Rectal smooth muscle tissue (tissue), 1 donor: Measurements from ENCODE around the gene CTSW.

Experiments
- H3K27ac ChIP-seq: one replicate; pipeline ENCODE4 v1.7.0; 2013; ENCODE audit warnings: low read depth, low read length, inconsistent platforms
- H3K27me3 ChIP-seq: one replicate; pipeline ENCODE4 v1.7.0; 2013; ENCODE audit warnings: low read length; ENCODE audit not compliant: control insufficient read depth, insufficient read depth
- H3K36me3 ChIP-seq: one replicate; pipeline ENCODE4 v1.7.0; 2013; ENCODE audit warnings: low read length; ENCODE audit not compliant: control insufficient read depth, insufficient read depth
- H3K4me1 ChIP-seq: one replicate; pipeline ENCODE4 v1.7.0; 2013; ENCODE audit warnings: low read length; ENCODE audit not compliant: control insufficient read depth, insufficient read depth
- H3K4me3 ChIP-seq: one replicate; pipeline ENCODE4 v1.7.0; 2013; ENCODE audit warnings: low read length
- H3K9ac ChIP-seq: one replicate; pipeline ENCODE4 v1.7.0; 2013; ENCODE audit warnings: low read length

CTSW gene

GRCh38 chr11:65851083-65851579 lies 28.5 kb upstream of the CTSW start:
- Histone ChIP-seq H3K27ac (no peak overlapping the region), H3K4me1 (peaks cover 1% of the 10 kb centered on the region), H3K36me3 (peaks cover 37% of the 10 kb centered on the region)

DNA sequence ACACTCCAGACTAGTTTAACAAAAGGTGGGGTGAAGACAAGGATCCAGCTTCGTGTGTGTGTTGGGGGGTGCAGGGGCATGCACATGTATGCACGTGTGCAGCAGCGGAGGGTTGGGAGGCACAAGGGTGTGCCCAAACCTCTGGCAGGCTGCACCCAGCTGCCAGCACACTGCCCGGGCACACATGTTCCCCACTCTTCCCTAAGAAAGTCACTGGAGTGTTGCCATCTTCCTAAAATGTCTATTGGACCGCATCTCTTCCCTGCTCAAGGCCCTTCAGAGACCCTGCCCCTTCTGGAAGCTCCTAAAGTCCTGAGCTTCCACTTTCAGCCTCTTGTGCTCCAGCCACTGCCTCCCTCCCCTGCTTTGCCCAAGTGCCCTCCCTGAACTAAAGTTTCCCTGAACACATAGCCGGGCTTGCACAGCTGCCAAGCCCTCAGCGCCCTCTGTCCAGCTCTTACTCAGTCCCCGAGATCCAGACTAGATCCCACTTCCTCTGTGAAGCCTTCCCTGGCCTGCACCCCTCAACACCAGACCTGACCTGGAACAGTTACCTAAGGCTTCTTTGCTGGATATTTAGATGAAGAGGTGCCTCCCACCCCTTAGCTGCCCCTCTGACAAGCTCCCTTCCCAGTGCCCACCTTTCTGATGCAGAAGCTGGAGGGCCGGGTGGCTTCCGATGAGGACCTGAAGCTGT lies 27.7 kb upstream of the CTSW start:
- H3K4me3 ChIP-seq: no peak overlapping the region

More at GRCh38 chr11:65851083-65851579, 28.5 kb upstream of the CTSW start:
- Histone ChIP-seq H3K9ac (no peak overlapping the region), H3K4me3 (no peak overlapping the region), H3K27me3 (no peaks in the 10 kb centered on the region)

DNA sequence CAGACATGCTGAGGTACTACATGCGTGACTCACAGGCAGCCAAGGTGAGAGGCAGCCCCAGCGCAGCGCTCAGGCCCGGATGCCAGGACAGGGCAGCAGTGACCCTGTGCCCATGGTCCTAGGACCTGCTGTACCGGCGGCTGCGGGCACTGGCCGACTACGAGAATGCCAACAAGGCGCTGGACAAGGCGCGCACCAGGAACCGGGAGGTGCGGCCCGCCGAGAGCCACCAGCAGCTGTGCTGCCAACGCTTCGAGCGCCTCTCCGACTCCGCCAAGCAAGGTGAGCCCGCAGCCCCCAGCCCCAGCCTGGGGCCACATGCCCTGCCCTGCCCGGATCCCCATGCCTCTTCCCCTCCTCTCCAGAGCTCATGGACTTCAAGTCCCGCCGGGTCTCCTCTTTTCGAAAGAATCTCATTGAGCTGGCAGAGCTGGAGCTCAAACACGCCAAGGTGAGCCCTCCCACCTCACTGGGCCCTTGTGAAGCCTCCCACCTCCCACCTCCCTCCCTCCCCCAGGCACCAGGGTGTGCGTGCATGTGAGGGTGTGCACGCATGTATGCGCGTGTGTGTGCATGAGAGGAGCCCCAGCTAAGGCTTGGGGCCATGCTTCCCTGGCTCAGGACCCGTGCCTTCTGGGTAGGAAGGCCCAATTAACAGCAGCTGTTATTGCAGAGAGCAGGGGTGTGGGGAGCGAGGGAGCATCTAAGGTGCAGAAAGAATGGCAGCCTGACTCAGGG lies 27.0 kb upstream of the CTSW start:
- no peak overlapping the region for H3K27ac ChIP-seq
- peaks cover 37% of the 10 kb centered on the region for H3K36me3 ChIP-seq
- no peak overlapping the region for H3K9ac ChIP-seq
- no peaks in the 10 kb centered on the region for H3K27me3 ChIP-seq
- H3K4me1 ChIP-seq: peaks cover 7% of the 10 kb centered on the region
- no peak overlapping the region for H3K4me3 ChIP-seq

More for the DNA sequence above, 27.7 kb upstream of the CTSW start:
- H3K27me3 ChIP-seq: no peaks in the 10 kb centered on the region
- H3K4me1 ChIP-seq: peaks cover 7% of the 10 kb centered on the region
- H3K27ac ChIP-seq: no peak overlapping the region
- H3K36me3 ChIP-seq: peaks cover 37% of the 10 kb centered on the region
- no peak overlapping the region for H3K9ac ChIP-seq

- Histone ChIP-seq H3K27me3 (no peaks in the 10 kb centered on the region), H3K4me1 (peaks cover 8% of the 10 kb centered on the region), H3K9ac (no peak overlapping the region), H3K27ac (no peak overlapping the region), H3K4me3 (no peak overlapping the region), H3K36me3 (peaks cover 37% of the 10 kb centered on the region)
Measured at GRCh38 chr11:65853246-65853979, 26.2 kb upstream of the CTSW start.

- Histone ChIP-seq H3K36me3 (peaks cover 37% of the 10 kb centered on the region), H3K27me3 (no peaks in the 10 kb centered on the region), H3K9ac (no peak overlapping the region), H3K4me3 (no peak overlapping the region), H3K4me1 (peaks cover 12% of the 10 kb centered on the region), H3K27ac (no peak overlapping the region)
Measured at GRCh38 chr11:65854161-65854592, 25.5 kb upstream of the CTSW start.

DNA sequence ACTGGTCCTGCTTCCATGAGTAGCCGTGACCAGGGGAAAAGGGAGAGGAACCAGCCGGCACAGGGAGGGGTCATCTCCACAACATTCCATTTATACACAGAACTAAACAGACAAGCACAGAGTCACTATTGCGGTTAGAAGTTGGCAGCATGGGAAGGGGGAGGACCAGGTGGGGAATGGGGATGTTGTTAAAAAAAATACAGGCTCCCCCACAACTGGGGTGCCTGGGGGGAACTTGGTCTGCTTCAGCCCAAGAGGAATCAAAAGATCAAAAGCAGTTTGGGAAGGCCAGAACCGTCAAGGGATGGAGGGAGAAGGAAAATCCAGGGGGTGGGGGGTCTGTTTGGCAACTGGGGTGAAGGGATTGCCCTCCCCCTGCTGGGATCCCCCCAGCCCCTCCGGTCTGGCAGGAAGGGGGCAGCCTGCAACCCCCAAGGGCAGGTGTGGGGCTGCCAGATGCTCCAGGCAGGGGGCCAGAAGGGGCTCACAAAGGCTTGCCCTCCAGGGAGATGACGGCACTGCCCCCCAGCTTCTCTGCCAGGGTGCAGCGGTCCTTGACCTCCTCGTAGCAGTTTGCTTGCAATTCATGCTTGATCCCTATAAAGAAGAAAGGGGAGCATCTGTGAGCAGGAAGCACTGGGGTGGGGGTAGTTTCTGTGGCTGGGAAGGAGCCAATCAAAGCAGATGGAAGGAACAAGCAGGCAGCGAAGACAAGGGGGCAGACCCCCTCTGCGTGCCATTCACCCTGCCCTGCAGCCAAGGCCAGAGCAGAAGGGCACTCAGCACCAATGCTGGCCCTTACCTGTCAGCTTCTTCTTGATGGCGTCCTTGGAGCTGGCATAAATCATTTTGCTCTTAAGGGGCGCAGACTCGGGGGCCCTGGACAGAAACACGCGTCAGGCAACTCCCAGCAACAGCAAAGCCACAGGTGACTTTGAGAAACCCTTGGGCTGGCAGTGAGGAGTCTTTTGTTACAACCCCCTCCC lies 24.5 kb upstream of the CTSW start:
- no peak overlapping the region for H3K27ac ChIP-seq
- peak overlapping the region; percentile 96 for H3K4me3 ChIP-seq
- peaks cover 17% of the 10 kb centered on the region for H3K4me1 ChIP-seq
- H3K27me3 ChIP-seq: no peaks in the 10 kb centered on the region
- H3K9ac ChIP-seq: no peak overlapping the region
- H3K36me3 ChIP-seq: peaks cover 37% of the 10 kb centered on the region

DNA sequence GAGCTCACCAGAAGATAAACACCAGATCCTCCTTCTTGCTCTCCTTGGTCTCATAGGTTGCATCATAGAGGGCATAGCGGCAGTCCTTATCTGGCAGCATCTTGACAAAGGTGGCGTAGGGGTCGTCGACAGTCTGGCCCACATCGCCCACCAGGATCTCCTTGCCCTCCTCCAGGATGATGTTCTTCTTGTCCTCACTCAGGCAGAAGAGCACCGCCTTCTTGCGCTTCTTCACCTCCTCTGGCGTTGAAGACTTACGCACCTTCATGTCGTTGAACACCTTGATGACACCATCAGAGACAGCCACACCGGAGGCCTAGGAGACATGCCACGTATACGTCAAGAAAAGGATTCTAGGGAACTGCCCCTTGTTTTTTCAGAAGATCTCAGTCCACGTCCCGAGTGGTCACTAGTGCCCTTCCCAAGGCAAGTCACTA lies 23.7 kb upstream of the CTSW start:
- Histone ChIP-seq H3K36me3 (peaks cover 37% of the 10 kb centered on the region), H3K27me3 (no peaks in the 10 kb centered on the region), H3K9ac (no peak overlapping the region), H3K4me1 (peaks cover 19% of the 10 kb centered on the region), H3K27ac (no peak overlapping the region), H3K4me3 (peak overlapping the region; percentile 96)

DNA sequence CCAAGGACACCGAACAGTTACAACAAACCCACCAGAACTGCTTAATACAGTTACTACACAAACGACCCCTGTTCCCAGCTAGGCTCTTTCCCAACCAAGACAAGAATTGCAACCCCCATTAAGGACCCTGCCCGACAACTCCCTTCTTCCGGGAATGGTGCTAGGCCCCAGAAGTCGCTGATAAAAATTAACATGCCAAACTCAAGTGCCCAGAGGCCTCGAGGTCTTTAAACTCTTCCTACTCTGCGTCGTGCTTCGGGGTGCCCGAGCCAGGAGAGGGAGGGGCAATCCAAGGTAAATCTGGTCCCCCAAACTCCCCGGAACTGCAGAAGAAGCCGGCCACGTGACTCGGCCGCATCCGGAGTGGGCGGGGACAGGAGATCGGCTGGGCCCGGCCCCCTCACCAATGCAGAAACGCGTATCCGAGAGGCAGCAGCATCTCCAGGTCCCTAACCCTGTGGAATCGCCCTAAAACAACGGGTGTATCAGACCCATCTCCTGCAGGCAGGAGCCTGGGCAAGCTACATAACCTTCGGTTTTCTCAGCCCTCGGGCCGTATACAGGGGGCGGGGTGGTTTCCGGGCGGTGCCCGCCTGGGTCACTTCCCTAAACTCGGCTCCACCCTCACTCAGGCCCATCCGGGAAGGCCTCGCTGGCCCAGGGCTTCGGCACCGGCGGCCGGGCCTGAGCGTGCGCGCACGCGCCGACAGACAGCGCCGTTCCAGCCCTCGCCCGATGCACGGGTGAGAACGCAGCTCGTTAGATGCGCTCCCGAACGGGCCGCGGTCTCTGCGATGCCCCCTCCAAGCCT lies 22.7 kb upstream of the CTSW start:
- peak overlapping the region; percentile 96 for H3K4me3 ChIP-seq
- peak overlapping the region; percentile 85 for H3K9ac ChIP-seq
- no peaks in the 10 kb centered on the region for H3K27me3 ChIP-seq
- H3K4me1 ChIP-seq: peaks cover 26% of the 10 kb centered on the region
- H3K36me3 ChIP-seq: peaks cover 29% of the 10 kb centered on the region
- H3K27ac ChIP-seq: peak overlapping the region; percentile 97

GRCh38 chr11:65857500-65857852 lies 22.2 kb upstream of the CTSW start:
- Histone ChIP-seq H3K27me3 (no peaks in the 10 kb centered on the region), H3K4me3 (peak overlapping the region; percentile 96), H3K27ac (peak overlapping the region; percentile 97), H3K9ac (peak overlapping the region; percentile 85), H3K4me1 (peaks cover 26% of the 10 kb centered on the region), H3K36me3 (peaks cover 33% of the 10 kb centered on the region)

GRCh38 chr11:65857853-65858680 lies 21.6 kb upstream of the CTSW start, which contains the start of gene CFL1:
Gene CFL1, minus strand, starts transcription at chr11:65858180. Its CDS starts 81 bp downstream, at chr11:65858099.
- Histone ChIP-seq H3K27me3 (no peaks in the 10 kb centered on the region), H3K27ac (peak within 1 kb of the TSS; percentile 99), H3K4me1 (peaks cover 26% of the 10 kb centered on the region), H3K9ac (peak within 1 kb of the TSS; percentile 85), H3K4me3 (peak within 1 kb of the TSS; percentile 96), H3K36me3 (peaks cover 36% of the 10 kb centered on the region)
